Measurements from ENCODE around the gene EFNA2. TPM values are rescaled to one million over a fixed set of nuclear protein-coding genes. Genes with fewer than 3 reads are reported as not detected.

Gene EFNA2
- total RNA-seq, 1 experiment from 2014 or later = not detected

DNA sequence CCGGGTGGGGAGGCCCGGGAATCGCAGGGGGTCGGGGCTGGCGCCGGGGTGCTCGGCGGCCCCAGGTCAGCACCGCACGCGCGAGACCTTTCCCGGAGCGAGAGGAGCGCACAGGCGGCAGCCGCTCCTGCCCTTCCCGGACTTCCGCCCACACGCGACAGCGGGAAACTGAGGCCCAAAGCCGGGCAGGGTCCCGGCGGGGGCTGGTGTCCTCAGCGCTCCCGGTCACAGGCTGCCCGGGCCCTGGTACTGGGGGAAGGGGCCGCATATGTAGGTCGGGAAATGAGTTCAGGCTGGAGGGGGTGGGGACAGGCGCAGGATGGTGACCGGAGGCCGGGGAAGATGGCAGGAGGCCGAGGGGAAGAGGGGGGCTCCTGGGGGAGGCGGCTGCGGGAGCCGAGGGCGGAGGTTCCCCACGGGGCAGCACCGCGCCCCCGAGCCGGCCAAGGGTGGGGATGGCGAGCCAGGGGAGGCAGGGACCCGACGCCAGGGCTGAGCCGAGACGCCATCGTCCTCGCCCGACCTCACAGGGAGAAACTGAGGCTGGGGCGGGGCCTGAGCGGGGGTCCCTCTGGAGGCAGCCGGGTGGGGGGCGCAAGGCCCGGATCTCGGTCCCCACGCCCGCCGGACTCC lies 48.5 kb upstream of the EFNA2 start:
- no peaks in the 10 kb centered on the region for H3K27me3 ChIP-seq (ENCODE audit: low read length)
- no peaks in the 10 kb centered on the region for H3K36me3 ChIP-seq (ENCODE audit: low read depth, low read length)
- H3K4me3 ChIP-seq (ENCODE audit: low read length) = peak overlapping the region; percentile 81
- H3K79me2 ChIP-seq (ENCODE audit: low read length) = peaks cover 13% of the 10 kb centered on the region
- POLR2A ChIA-PET (ENCODE audit: unreplicated experiment) = no interaction called here
- no peaks in the 10 kb centered on the region for H3K9me3 ChIP-seq (ENCODE audit: low read length)
- peaks cover 11% of the 10 kb centered on the region; the same call in 1 of the 2 replicates for H3K4me1 ChIP-seq (ENCODE audit: insufficient read depth, low read length)
- no peaks in the 10 kb centered on the region for H3F3A ChIP-seq (ENCODE audit: low read length, unreplicated experiment)
- peak overlapping the region; percentile 93 for H3K4me2 ChIP-seq (ENCODE audit: low read length)
- intact Hi-C loops (cut with micrococcal nuclease) = no loop called here
- ATAC-seq (no peak), DNase-seq (no peak)
- no peak overlapping the region for H3K9ac ChIP-seq (ENCODE audit: low read length)
- BruUV-seq (replicated peaks) = no TSS peak
- no peaks in the 10 kb centered on the region for H3K9me2 ChIP-seq (replicated peaks; ENCODE audit: low read length)
- CTCF ChIA-PET = no interaction called here
- H2AFZ ChIP-seq (ENCODE audit: low read length) = peak overlapping the region; percentile 71; the same call in 1 of the 2 replicates
- no peak for TF ChIP-seq EZH2phosphoT487 (IDR thresholded peaks at IDR 0.05; ENCODE audit: borderline replicate concordance, low read length)
- no peak for TF ChIP-seq EZH2 (IDR thresholded peaks at IDR 0.05; ENCODE audit: low read length, unreplicated experiment)
- no peak overlapping the region for H3K27ac ChIP-seq (ENCODE audit: low read length)
- H4K20me1 ChIP-seq (ENCODE audit: low read length) = no peaks in the 10 kb centered on the region

DNA sequence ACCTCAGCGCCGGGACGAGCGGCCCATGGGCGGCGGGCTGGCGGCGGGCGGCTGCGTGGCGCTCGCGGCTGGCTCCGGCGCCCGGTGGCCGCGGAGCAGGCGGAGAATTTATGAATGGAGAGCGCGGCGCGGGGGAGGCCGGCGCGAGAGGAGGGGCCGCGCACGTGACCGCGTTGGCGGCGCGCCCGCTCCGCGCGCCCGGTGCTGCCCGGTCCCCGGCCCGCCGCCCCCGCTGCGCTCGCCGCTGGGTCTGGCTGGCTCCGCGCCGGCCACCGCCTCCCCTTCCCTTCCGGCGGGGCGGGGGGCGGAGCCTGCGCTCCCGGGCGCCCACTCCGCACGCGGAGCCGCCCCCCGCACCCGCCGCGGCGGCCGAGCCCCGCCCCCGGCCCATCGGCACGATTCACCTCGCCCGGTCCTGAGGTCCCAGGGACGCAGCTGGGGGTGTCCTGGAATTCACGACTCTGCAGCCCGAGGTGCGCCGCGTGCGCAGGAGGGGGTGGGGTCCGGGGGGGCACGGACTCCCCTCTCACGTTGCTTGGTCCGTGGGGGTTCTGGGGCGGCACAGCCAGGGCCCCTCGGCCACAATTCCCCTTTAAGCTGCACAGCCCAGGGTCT lies 47.8 kb upstream of the EFNA2 start, which contains the start of gene CBARP:
Gene CBARP (minus strand): TSS at position 252 of the 615 bp plus-strand sequence. CDS start 1,905 bp downstream, outside the sequence.
- no peak for ATAC-seq
- Histone ChIP-seq H2AFZ (ENCODE audit: low read length) (peak within 1 kb of the TSS; percentile 71; the same call in 1 of the 2 replicates), H4K20me1 (ENCODE audit: low read length) (no peaks in the 10 kb centered on the region), H3F3A (ENCODE audit: low read length, unreplicated experiment) (no peaks in the 10 kb centered on the region), H3K27ac (ENCODE audit: low read length) (no peak within 1 kb of the TSS), H3K4me2 (ENCODE audit: low read length) (peak within 1 kb of the TSS; percentile 93), H3K79me2 (ENCODE audit: low read length) (peaks cover 20% of the 10 kb centered on the region), H3K36me3 (ENCODE audit: low read depth, low read length) (no peaks in the 10 kb centered on the region), H3K27me3 (ENCODE audit: low read length) (no peaks in the 10 kb centered on the region), H3K4me1 (ENCODE audit: insufficient read depth, low read length) (peaks cover 6% of the 10 kb centered on the region; the same call in 1 of the 2 replicates), H3K9me3 (ENCODE audit: low read length) (no peaks in the 10 kb centered on the region), H3K4me3 (ENCODE audit: low read length) (peak within 1 kb of the TSS; percentile 81), H3K9me2 (replicated peaks; ENCODE audit: low read length) (no peaks in the 10 kb centered on the region), H3K9ac (ENCODE audit: low read length) (no peak within 1 kb of the TSS)
- peak; percentile 35 for DNase-seq
- no TSS peak for BruUV-seq (replicated peaks)
- ChIA-PET CTCF (no interaction called here), POLR2A (ENCODE audit: unreplicated experiment) (no interaction called here)
- intact Hi-C loops (cut with micrococcal nuclease) = no loop called here
- TF ChIP-seq EZH2phosphoT487 (IDR thresholded peaks at IDR 0.05; ENCODE audit: borderline replicate concordance, low read length) (no peak), EZH2 (IDR thresholded peaks at IDR 0.05; ENCODE audit: low read length, unreplicated experiment) (no peak)
- TF ChIP-seq, protein P1, sequence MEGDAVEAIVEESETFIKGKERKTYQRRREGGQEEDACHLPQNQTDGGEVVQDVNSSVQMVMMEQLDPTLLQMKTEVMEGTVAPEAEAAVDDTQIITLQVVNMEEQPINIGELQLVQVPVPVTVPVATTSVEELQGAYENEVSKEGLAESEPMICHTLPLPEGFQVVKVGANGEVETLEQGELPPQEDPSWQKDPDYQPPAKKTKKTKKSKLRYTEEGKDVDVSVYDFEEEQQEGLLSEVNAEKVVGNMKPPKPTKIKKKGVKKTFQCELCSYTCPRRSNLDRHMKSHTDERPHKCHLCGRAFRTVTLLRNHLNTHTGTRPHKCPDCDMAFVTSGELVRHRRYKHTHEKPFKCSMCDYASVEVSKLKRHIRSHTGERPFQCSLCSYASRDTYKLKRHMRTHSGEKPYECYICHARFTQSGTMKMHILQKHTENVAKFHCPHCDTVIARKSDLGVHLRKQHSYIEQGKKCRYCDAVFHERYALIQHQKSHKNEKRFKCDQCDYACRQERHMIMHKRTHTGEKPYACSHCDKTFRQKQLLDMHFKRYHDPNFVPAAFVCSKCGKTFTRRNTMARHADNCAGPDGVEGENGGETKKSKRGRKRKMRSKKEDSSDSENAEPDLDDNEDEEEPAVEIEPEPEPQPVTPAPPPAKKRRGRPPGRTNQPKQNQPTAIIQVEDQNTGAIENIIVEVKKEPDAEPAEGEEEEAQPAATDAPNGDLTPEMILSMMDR (conservative IDR thresholded peaks at IDR 0.05; ENCODE audit: low read depth, low read length) = no peak

DNA sequence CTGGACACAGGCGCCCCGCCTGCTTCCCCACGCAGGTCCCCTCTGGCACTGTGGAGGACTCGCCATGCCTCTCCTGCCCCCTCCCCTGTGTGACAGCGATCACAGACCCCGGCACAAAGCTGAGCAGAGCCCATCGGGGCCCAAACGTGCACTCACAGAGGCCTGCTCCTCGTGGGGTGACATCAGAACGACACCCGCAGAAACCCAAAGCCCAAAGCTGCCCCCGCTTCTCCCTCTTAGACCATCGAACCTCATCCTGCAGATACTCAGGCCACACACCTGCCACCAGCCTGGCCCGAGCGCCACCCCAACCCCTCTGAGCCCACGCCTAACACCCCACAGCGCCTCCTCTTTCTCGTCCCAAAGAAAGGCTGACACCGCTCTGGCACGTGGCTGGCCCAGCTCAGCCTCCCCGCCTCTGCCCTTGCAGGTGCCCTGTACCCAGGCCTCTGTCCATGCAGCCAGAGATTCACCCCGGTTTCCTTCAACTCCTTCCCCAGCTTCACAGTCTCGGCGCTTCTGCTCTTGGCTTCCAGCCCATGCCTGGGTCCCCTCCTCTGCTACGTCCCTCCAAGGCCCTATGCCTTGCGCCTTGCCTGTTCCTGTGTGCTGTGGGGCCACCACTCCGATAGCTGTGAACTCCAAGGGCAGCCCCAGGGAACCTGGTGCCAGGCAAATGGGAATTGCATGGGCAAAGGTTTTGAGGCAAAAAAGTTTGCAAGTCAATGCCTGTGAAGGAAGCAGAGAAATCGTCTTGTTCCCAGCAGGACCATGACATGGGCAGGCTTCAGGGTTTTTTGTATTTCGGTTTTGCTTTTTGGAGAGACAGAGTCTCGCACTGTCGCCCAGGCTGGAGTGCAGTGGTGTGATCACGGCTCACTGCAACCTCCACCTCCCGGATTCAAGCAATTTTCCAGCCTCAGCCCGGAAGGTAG lies 47.0 kb upstream of the EFNA2 start:
- Histone ChIP-seq H3K9ac (ENCODE audit: low read length) (no peak overlapping the region), H3F3A (ENCODE audit: low read length, unreplicated experiment) (no peaks in the 10 kb centered on the region), H3K9me3 (ENCODE audit: low read length) (no peaks in the 10 kb centered on the region), H3K79me2 (ENCODE audit: low read length) (peaks cover 28% of the 10 kb centered on the region), H4K20me1 (ENCODE audit: low read length) (no peaks in the 10 kb centered on the region), H3K27ac (ENCODE audit: low read length) (no peak overlapping the region), H3K27me3 (ENCODE audit: low read length) (no peaks in the 10 kb centered on the region), H2AFZ (ENCODE audit: low read length) (no peak overlapping the region), H3K4me2 (ENCODE audit: low read length) (peak overlapping the region; percentile 62), H3K36me3 (ENCODE audit: low read depth, low read length) (no peaks in the 10 kb centered on the region), H3K4me3 (ENCODE audit: low read length) (no peak overlapping the region; the same call in 1 of the 2 replicates), H3K4me1 (ENCODE audit: insufficient read depth, low read length) (peaks cover 9% of the 10 kb centered on the region), H3K9me2 (replicated peaks; ENCODE audit: low read length) (no peaks in the 10 kb centered on the region)
- DNase-seq (no peak), ATAC-seq (no peak)
- POLR2A ChIA-PET (ENCODE audit: unreplicated experiment) = interaction anchor here (0.6 kb wide), 1 partner anchor 201 kb away, joined by 4 read pairs; no protein-coding TSS in a partner anchor
- intact Hi-C loops (cut with micrococcal nuclease) = no loop called here
- TF ChIP-seq EZH2phosphoT487 (IDR thresholded peaks at IDR 0.05; ENCODE audit: borderline replicate concordance, low read length) (no peak), EZH2 (IDR thresholded peaks at IDR 0.05; ENCODE audit: low read length, unreplicated experiment) (no peak)
- TF ChIP-seq, protein P1 (conservative IDR thresholded peaks at IDR 0.05; ENCODE audit: low read depth, low read length) = no peak
- CTCF ChIA-PET = interaction anchor here (0.6 kb wide), 1 partner anchor 35 kb away, joined by 4 read pairs; no protein-coding TSS in a partner anchor
- BruUV-seq (replicated peaks) = no TSS peak

All from PC-3 (cell line).